Tongue (tissue), 2 donors: ENCODE data around the gene DGKH. TPM values are rescaled to one million over a fixed set of nuclear protein-coding genes. Genes with fewer than 3 reads are reported as not detected.
"Not testable (repeated sequence)": the region's sequence is repeated elsewhere in the genome, so short reads cannot be mapped to it uniquely, and the experiment has no call there.

Experiments
- DNase-seq: peaks from one replicate; pipeline ENCODE4 v3.0.0-alpha.2; 2015
- total RNA-seq: library from RNA; depleted of rRNA; stranded (reverse); fragments of >200 nt; gene quantifications from one replicate; pipeline ENCODE4 v1.2.3, GENCODE V29; 2014

The DGKH gene
- total RNA-seq, 1 donor from 2014 or later: 18.4 TPM

DNA sequence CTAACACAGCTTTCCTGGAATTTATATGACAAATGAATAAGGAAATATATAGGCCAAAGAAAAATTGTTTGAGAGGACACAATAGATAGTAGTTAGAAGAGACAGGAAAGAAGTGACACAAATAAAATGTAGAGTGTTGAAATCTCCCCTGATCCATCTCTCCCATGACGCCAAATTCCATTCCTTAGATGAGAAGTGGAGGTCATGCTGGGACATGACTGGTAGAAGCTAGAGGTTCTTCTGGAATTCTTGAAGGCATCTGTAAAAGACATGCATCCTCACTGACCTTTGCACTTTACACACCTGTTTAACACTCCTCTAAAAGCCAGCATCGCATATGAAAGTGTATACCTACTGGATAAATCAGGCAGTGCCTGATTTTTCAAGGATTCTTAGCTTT, 67.8 kb downstream of the DGKH start:
- DNase-seq: no peak

DNA sequence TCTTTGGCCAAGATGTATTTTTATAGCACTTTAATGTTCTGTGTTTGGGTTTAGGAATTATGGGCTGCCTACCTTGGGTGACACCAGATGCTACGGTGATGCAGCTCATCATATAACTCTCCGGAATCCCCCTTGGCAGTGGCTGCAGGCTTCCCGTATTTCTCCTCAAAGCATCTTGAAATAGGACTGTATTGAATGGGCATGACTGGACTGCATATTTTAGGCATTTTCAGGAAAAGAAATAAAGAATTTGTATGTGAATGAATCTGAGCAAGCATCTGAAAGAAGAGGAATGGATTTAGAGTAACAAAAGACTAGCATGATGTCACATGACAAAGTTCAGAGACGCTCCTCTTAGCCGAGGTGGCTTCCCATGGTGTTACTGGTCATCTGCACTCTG, 70.6 kb downstream of the DGKH start:
- no peak for DNase-seq

DNA sequence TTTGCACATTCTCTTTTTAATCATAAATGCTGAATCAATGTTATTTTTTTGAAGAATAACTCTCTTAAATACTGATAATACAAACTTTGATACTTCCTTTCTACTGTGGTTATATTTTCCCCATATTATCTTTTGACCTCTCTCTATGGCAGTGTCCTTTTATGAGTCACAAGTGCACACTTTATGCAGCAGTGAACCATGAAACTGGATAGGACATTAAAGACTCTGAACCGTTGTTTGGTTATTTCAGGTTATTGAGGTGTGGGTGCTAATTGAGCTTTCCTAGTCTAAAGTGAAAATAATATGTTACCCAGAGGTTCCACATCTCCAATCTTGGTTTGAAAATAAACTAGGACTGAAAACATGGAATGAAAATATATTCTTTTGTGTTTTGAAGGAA, 71.4 kb downstream of the DGKH start:
- DNase-seq: no peak

DNA sequence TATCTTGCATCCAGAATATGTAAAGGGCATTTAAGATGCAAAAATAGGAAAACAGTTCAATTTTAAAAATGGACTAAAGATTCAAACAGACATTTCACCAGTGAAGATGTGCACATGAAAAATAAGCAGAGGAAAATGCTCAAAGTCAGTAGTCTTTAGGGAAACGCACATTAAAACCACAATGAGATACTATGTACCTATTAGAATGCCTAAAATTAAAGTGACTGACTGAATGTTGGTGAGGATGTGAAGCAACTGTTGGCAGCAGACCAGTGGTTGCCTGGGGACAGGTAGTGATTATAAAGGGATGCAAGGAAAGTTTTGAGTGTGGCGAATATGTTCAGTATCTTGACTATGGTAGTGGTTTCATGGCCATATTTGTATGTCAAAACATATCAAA, 75.2 kb downstream of the DGKH start:
- DNase-seq: no peak

DNA sequence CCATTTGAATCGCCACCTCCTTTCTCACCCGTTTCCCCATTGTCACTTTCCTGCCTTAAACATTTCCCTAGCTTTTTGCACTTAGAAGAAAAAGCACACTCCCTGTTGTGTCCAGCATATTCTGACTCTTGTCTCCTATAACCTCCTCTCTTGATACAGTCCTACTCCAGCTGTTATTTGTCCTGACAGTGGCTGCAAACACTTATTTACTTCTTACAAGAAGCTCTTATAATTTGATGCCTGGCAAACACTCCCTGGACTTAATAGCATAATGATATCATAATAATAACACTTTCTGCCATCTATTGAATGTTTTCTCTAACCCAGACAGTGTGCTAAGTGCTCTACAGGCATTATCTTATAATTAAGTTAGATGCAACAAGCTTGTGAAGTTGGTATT, 76.6 kb downstream of the DGKH start:
- no peak for DNase-seq

DNA sequence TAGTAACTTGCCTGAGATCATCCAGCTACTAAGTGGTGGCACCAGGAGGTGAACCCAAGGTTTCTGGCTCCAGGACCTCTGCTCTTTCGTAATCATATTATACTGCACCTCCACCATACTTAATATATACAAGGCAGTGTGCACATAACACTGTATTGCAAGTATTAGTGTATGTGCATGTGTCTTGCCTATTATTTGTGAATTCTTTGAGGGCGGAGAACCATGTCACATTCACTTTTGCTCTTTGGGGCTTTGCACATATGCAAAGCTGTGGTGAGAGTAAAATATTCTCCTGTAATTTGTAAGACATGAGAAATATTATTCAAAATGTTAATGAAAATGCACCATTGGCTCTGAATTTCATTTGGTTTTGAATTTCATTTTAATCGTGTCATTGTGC, 78.6 kb downstream of the DGKH start:
- DNase-seq: no peak

DNA sequence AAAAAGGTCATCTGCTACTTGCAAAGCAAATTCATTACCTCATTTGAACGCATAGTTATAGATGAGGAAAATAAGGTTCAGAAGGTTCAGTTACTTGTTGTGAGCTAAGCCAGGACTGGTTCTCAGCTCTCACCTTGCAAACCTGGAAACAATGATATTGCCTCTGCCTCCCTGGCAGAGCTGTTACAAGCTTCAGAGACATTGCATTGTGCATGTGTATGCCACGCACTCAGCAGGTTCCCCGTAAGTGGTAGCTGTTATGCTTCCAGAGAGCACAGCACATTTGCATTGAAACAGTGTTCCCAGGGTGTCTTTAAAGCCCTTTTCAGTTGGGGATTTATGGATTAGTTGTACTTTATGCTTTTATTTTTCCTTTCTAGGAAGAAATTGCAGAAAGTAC, 80.6 kb downstream of the DGKH start:
- no peak for DNase-seq

DNA sequence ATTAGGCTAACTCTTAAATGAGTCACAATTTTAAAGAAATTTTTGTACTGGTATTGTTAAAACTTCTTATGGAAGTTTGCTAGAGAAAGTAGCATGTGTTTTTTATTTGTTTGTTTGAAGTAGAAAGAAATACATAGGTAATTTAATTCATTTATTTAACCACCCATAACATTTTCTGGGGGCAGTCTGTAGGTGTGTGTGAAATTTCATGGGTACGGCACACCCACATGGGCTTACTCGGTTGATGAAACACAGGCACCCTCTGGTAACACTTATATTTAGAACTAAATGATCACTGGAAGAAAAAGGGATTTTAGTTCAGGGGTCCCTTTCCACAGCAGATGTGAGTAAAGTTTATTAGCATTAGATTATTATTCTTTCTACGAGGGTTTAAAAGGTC, 88.1 kb downstream of the DGKH start:
- no peak for DNase-seq

DNA sequence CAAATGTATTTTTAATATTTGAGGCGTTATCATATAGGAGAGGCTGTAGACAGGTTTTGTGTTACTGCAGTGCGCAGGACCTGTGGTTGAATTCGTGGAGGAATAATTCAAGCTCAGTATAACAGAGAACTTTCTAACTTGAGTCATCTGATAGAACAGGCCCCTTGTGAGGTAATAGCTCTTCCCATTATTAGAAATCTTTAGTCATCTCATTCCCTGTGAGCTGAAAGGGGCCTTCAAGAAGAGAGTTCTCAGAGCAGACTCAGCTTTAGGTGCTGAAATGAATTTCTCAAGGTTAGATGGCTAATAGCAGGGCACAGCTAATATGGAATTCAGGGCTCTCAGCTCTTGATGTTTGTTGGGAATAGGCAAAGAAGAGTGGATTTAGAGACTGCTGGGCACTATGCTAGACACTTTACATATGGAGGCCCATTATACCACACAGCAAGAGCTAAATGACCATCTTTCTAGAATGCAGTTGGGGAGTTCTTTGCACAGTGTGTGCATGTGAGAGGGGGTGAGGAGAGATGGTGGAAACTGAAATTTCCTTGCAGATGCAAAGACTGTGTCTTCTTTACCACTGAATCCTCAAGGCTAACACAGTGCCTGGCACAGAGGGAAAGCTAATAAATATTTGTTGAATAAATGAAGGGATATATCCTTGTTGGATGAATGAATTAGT, 89.5 kb downstream of the DGKH start:
- no peak for DNase-seq

DNA sequence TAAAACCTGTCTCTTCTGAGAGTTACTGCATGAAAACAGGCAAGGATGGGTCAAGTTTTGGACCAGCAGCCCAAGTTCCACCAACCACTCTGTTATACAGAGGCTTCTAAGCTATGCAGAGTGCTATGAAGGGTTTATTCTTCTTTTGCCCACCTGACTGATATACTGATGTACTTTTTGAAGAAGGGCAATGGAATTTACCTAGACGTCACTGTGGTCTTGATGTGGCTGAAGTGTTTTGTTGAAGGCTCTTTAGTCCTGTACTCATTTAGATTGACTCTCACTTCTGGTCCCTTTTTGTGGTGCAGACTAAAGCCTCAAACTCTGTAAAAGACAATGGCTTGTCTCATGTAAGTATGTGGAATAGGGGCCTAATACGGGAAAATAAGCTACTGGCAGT, 92.0 kb downstream of the DGKH start:
- DNase-seq: no peak

DNA sequence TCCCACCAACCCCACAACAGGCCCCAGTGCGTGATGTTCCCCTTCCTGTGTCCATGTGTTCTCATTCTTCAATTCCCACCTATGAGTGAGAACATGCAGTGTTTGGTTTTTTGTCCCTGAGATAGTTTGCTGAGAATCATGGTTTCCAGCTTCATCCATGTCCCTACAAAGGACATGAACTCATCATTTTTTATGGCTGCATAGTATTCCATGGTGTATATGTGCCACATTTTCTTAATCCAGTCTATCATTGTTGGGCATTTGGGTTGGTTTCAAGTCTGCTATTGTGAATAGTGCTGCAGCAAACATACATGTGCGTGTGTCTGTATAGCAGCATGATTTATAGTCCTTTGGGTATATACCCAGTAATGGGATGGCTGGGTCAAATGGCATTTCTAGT, 92.6 kb downstream of the DGKH start:
- not testable (repeated sequence) for DNase-seq

DNA sequence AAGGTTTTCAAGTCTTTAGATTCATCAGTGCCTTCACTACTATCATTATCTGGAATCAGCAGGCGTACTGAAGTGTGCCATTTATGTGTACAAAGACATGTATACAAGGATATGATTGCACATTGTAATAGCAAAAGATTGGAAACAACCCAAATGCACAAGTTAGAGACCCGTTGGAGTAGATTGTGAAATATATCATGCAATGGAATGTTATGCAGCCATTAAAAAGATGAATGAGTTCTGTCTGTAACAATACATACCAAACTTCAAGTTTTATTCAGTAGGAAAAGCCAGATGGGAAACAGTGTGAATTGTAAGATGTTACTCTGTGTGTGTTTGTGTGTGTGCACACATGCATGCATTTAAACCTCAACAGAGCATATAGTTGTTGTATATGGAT, 97.9 kb downstream of the DGKH start:
- no peak for DNase-seq

DNA sequence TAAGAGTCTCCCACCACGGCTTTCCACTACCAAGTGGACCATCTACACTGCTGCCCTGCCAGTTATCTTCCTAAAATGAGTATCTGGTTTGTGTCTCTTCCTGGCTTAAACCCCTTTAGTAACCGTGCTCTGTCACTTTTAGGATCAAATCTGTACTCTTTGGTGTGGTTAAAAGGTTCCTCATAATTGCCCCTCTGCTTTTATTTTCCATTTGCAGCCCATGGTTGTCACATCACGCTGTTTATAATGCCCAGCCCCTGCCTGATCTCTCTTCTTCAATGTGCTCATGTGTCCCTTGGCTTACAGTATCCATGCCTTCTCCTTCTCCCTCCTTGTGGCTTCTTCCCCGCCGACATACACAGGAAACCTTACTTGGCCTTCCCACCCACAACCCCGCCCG, 100.1 kb downstream of the DGKH start:
- no peak for DNase-seq

DNA sequence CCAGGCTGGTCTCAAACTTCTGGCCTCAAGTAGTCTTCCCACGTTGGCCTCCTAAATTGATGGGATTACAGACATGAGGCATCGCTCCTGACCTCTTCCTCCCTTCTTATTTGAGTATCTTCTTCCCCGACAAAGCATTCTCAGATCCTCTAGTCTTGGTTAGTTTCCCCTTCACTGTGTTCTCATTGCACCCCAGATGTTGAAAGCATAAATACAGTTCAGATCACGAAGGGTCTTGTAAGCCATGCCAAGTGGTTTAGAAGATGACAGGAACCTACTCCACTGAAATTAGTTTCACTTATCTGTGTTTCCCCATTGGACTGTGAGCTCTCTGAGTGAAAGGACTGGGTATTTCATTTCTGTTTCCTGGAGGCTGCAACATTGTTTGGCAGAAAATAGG, 100.7 kb downstream of the DGKH start:
- no peak for DNase-seq

DNA sequence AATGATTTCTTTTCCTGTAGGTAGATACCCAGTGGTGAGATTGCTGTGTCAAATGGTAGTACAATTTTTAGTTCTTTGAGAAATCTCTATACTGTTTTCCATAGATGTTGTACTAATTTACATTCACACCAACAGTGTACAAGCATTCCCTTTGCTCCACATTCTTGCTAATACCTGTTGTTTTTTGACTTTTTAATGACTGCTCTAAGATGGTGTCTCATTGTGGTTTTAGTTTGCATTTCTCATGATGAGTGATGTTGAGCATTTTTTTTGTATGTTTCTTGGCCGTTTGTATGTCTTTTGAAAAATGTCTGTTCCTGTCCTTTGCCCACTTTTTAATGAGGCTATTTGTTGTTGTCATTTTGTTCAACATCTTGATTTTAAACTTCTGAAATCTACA, 103.3 kb downstream of the DGKH start:
- DNase-seq: no peak

DNA sequence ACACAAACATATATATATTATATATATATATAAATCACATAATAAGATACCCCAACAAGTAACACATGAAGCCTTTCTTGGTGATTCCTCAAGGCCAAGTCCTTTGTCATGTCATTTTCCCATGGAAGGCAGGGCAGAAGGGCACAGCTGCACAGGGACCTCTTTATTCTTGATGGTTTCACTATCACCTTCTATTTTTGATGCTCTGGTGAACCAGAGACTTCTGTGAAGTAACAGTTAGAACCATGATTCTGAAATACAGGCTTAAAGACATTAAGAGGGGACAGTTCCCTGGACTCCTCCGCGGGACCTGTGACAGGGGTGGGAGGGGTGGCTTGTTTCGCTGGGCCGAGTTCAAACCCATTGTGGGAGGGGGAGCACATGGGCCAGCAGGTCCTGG, 104.0 kb downstream of the DGKH start:
- DNase-seq: no peak

DNA sequence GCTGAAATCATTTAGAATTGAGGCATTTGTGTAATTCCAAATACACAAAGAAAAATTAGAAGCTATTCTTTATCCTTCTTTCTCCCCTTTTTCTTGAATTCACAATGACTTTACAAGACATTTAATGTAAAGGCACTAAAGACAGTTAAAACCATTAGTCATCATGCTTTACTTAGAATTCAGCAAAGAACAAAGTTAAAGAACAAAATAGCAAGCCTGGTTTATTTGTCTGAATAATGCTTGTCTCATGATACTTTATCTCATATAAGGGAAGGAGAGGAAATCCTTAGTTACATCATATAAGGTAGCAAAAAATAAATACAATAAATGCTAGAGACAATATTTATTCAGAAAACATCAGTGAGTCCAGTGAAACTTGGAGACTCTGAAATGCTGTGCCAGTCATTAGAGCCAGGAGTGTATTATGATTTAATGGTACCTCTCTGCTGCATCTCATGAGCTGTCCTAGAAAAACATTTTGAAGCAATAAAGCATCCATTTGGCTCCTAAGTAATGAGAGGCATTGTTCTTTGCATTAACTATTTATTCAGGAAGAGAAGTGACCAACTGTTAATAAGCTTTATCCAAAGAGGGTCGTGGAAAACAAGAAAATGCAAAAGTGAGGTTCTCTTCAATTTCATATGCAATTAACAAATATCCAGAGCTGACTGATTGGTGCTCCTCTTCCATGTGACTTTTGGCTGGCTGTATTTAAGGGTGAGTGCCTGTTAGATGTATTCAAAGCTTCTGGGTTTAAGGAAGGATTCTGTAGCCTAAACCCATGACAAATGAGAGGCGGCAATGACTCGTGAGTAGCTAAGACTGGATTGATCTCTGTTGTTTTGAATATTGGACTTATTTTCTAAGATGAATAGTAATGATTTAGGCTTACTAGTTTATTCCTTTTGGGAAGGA, 105.0 kb downstream of the DGKH start:
- no peak for DNase-seq

DNA sequence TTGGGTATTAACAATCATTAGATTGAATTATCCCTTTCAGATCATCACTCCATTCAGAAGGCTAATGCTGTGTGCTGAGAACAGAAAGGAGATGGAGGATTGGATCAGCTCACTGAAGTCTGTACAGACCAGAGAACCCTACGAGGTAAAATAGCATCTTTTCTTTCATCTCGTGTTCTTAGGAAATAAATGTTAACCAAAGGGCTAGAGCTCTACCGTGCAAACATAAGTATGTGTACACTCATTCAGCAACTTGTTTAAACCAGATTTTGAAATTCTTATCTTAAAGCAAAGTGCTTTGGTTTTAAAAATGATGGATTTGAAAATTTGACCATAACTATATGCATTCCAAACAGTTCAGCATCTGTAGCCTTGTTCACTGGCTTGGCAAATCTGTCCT, 106.8 kb downstream of the DGKH start:
- no peak for DNase-seq

DNA sequence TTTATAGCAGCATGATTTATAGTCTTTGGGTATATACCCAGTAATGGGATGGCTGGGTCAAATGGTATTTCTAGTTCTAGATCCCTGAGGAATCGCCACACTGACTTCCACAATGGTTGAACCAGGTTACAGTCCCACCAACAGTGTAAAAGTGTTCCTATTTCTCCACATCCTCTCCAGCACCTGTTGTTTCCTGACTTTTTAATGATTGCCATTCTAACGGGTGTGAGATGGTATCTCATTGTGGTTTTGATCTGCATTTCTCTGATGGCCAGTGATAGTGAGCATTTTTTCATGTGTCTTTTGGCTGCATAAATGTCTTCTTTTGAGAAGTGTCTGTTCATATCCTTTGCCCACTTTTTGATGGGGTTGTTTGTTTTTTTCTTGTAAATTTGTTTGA, 114.9 kb downstream of the DGKH start:
- not testable (repeated sequence) for DNase-seq

DNA sequence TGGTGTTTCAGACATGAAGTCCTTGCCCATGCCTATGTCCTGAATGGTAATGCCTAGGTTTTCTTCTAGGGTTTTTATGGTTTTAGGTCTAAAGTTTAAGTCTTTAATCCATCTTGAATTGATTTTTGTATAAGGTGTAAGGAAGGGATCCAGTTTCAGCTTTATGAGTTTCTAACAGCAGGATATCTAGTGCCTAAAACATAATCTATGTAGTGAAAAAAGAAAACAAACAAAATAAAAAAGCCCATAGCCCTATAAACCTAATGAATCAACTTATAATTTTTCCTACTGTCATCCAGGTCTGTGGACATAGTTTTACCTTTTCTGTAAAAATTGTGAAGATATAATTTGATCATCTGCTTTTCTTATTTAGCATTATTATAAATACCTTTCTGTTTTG, 115.5 kb downstream of the DGKH start:
- DNase-seq: not testable (repeated sequence)

DNA sequence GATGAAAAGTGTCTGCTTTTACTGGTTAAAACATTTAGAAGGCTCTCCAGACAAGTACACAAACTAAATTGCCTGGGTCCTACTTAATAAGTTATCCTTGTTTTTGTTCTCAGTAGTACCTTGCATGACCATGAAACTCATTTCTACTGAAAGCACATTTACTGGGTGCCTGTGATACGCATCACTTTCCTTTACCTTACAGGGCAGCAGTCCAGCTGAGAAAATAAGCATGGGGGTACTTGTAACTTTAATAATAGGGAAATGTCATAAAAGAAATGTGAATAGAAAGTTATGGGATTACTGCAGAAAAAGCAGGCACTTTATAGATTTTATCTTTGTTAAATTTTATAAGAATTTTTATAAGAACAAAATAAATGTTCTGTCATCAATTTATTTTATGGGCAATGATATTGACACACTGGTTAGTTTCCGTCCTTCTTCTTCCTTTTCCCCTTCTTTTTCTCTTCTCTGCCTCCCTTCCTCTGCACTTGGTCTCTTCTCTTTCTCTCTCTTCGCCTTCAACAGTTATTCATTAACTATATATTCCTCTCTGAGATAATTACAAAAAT, 116.2 kb downstream of the DGKH start:
- no peak for DNase-seq

DNA sequence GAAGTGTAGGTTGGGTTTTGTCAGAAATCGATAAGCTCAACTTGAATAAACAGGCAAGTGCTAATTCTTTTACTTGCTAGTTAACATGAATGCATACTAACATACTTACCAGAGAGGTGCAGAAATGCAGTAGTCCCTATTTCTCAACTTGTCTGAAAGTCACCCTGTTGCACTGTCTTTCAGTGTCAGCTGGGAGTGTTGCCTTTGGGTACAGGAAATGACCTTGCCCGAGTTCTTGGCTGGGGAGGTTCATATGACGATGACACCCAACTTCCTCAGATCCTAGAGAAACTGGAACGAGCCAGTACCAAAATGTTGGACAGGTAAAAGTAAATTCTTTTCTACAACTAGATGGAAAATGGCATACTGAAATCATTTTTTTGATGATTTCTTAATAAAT, 120.0 kb downstream of the DGKH start:
- DNase-seq: no peak

DNA sequence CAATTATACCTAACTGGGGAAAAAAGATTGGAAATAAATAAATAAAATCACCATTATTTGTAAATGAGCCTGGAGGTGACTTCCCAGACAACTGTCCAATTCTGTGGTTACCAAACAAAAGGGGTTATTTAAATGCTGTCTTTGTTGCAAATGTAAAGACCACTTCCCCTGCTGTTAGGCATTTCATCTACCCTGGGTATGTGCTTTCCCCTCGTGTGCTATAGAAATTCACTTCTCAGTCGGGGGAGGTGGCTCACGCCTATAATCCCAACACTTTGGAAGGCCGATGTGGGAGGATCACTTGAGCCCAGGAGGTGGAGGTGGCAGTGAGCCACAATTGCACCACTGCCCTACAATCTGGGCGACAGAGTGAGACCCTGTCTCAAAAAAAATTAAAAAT, 121.6 kb downstream of the DGKH start:
- DNase-seq: no peak
